Glutamatergic neuron (in vitro differentiated cells): Measurements from ENCODE around the gene MED29. TPM values are rescaled to one million over a fixed set of nuclear protein-coding genes. Genes with fewer than 3 reads are reported as not detected.

Experiments
- DNase-seq: peaks from one replicate; pipeline ENCODE4 v3.0.0; 2022
- H3K27ac Mint-ChIP-seq: one replicate; pipeline ENCODE4 v1.8.0; 2020; ENCODE audit warnings: mild to moderate bottlenecking, mixed read lengths, inconsistent platforms; ENCODE audit not compliant: unreplicated experiment
- H3K27me3 Mint-ChIP-seq: one replicate; pipeline ENCODE4 v1.8.0; 2020; ENCODE audit warnings: mild to moderate bottlenecking, moderate library complexity, mixed read lengths, inconsistent platforms; ENCODE audit not compliant: unreplicated experiment
- H3K36me3 Mint-ChIP-seq: one replicate; pipeline ENCODE4 v1.8.0; 2020; ENCODE audit warnings: mild to moderate bottlenecking, mixed read lengths, inconsistent platforms; ENCODE audit not compliant: unreplicated experiment
- H3K4me1 Mint-ChIP-seq: one replicate; pipeline ENCODE4 v1.8.0; 2020; ENCODE audit warnings: mild to moderate bottlenecking, low read depth, mixed read lengths, inconsistent platforms; ENCODE audit not compliant: unreplicated experiment
- H3K4me3 Mint-ChIP-seq: one replicate; pipeline ENCODE4 v1.8.0; 2020; ENCODE audit warnings: mild to moderate bottlenecking, mixed read lengths, inconsistent platforms; ENCODE audit not compliant: unreplicated experiment
- H3K9me3 Mint-ChIP-seq: one replicate; pipeline ENCODE4 v1.8.0; 2020; ENCODE audit warnings: mild to moderate bottlenecking, moderate library complexity, mixed read lengths, inconsistent platforms; ENCODE audit not compliant: unreplicated experiment
- total RNA-seq: library from RNA; stranded (reverse); fragmentation: NEBNext Ultra II Directional; extraction: Animal tissue kit (Norgen Biotek cat#: 25700); gene quantifications from one replicate; pipeline ENCODE4 v1.2.1, GENCODE V29; 2021; ENCODE audit not compliant: unreplicated experiment
- TF ChIP-seq, protein P1 (sequence below): fragments of 200-600 bp; sonication (generic); IDR thresholded peaks from one replicate; pipeline ENCODE4 v1.5.0; 2021; ENCODE audit not compliant: partially characterized antibody, unreplicated experiment

MED29 gene
- total RNA-seq, 1 donor from 2014 or later, result 30.1 TPM

- Mint-ChIP-seq H3K27ac (no peak overlapping the region), H3K27me3 (peaks cover under 1% of the 10 kb centered on the region), H3K36me3 (peaks cover 6% of the 10 kb centered on the region), H3K4me3 (peak overlapping the region; percentile 22), H3K9me3 (peaks cover 3% of the 10 kb centered on the region), H3K4me1 (no peaks in the 10 kb centered on the region)
- DNase-seq, result no peak
- TF ChIP-seq, protein P1, sequence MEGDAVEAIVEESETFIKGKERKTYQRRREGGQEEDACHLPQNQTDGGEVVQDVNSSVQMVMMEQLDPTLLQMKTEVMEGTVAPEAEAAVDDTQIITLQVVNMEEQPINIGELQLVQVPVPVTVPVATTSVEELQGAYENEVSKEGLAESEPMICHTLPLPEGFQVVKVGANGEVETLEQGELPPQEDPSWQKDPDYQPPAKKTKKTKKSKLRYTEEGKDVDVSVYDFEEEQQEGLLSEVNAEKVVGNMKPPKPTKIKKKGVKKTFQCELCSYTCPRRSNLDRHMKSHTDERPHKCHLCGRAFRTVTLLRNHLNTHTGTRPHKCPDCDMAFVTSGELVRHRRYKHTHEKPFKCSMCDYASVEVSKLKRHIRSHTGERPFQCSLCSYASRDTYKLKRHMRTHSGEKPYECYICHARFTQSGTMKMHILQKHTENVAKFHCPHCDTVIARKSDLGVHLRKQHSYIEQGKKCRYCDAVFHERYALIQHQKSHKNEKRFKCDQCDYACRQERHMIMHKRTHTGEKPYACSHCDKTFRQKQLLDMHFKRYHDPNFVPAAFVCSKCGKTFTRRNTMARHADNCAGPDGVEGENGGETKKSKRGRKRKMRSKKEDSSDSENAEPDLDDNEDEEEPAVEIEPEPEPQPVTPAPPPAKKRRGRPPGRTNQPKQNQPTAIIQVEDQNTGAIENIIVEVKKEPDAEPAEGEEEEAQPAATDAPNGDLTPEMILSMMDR, result no peak
These were observed 9.1 kb upstream of the MED29 start for GRCh38 chr19:39381910-39382611.

- H3K36me3 Mint-ChIP-seq, result peaks cover 5% of the 10 kb centered on the region
- no peak for DNase-seq
These were observed 8.0 kb upstream of the MED29 start for GRCh38 chr19:39382991-39383828.

DNA sequence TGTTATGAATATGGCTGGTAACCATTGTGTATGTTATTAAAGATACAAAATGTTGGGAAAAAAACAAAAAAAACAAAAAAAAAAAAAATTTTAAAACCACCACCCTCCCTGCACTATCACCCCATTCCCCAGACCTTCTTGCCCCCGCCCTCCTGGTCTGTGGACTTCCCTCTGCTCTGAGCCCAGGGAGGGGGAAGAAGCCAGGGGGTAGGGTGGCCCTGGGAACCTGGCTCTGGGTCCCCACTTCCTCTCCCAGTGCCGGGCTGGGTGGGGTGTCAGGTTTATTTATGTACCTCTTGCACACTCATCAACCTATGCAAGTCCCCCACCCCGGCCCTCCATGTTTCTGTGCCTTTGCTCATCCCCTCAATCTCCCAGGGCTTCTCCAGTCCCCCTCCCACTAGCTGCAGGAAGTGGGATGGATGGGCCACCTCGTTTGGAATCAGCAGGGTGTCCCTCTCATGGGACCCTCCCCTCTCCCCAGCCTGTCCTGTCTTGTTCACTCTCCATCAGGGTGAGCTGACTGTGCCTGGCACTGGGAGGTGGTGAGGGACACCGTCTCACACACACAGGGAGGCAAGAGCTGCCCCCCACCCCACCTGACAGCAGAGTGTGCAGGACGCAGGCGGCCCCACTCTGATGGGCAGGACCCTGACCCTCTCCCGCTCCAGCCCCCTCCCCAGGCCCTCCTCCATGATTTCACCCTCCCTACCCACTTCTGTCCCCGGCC, 6.2 kb upstream of the MED29 start:
- no peak overlapping the region for H3K27ac Mint-ChIP-seq
- TF ChIP-seq, protein P1, result no peak
- peaks cover 3% of the 10 kb centered on the region for H3K9me3 Mint-ChIP-seq
- no peaks in the 10 kb centered on the region for H3K36me3 Mint-ChIP-seq
- no peak for DNase-seq
- H3K4me3 Mint-ChIP-seq, result no peak overlapping the region
- H3K27me3 Mint-ChIP-seq, result no peaks in the 10 kb centered on the region
- no peaks in the 10 kb centered on the region for H3K4me1 Mint-ChIP-seq

More at GRCh38 chr19:39382991-39383828, 8.0 kb upstream of the MED29 start:
- Mint-ChIP-seq H3K27ac (no peak overlapping the region), H3K4me1 (no peaks in the 10 kb centered on the region), H3K9me3 (peaks cover 3% of the 10 kb centered on the region), H3K4me3 (no peak overlapping the region), H3K27me3 (no peaks in the 10 kb centered on the region)
- TF ChIP-seq, protein P1, result no peak

- H3K4me3 Mint-ChIP-seq, result no peak overlapping the region
- H3K27me3 Mint-ChIP-seq, result peaks cover 1% of the 10 kb centered on the region
- H3K27ac Mint-ChIP-seq, result no peak overlapping the region
- DNase-seq, result no peak
- H3K9me3 Mint-ChIP-seq, result peaks cover 7% of the 10 kb centered on the region
- TF ChIP-seq, protein P1, result no peak
- no peaks in the 10 kb centered on the region for H3K4me1 Mint-ChIP-seq
- no peaks in the 10 kb centered on the region for H3K36me3 Mint-ChIP-seq
These were observed 5.4 kb upstream of the MED29 start for GRCh38 chr19:39385629-39386411.
